Activated T-cell treated with anti-CD3 and anti-CD28 coated beads for 48 hours (primary cell): Measurements from ENCODE around the gene CDK6.

Source experiments
- DNase-seq: peaks from one replicate; pipeline ENCODE4 v3.0.0-alpha.2; 2020; ENCODE audit warnings: low read depth

Gene CDK6

GRCh38 chr7:92793656-92794205, 42.6 kb downstream of the CDK6 start:
- no peak for DNase-seq

GRCh38 chr7:92790992-92791391, 45.4 kb downstream of the CDK6 start:
- DNase-seq: no peak

DNA sequence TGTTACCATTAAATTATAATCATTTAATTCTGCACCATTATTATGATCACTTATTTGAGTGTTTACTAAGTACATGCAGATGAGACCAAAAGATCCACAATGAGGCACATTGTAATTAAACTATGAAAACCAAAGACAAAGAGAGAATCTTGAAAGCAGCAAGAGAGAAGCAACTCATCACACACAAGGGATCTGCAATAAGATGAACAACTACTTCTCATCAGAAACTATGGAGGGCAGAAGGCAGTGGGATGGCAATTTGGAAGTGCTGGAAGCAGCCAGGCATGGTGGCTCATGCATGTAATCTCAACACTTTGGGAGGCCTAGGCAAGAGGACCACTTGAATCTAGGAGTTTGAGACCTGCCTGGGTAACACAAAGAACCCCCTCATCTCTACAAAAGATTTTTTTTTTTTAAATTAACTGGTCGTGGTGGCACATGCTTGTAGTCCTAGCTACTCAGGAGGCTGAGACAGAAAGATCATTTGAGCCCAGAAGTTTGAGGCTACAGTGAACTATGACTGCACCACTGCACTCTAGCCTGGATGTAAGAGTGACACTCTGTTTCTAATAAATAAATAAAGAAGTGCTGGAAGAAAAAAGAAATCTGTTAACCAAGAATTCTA, 47.7 kb downstream of the CDK6 start:
- no peak for DNase-seq

GRCh38 chr7:92785923-92786322, 50.5 kb downstream of the CDK6 start:
- DNase-seq: no peak

DNA sequence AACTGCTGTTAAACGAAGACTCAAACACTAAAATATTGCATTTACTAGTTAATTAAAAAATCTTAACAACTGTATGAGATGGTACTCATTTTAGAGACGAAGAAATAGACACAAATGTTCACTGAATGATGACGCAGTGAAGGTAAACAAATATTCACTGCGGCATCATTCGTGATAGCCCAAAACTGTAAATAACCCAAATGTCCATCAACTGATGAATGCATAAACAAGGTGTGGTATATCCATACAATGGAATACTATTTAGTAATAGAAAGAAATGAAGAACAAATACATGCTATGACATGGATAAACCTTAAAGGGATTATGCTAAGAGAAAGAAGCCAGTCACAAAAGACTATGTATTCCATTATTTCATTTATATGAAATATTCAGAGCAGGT, 51.4 kb downstream of the CDK6 start:
- no peak for DNase-seq

- DNase-seq: no peak
Observed at GRCh38 chr7:92783260-92784201, 52.8 kb downstream of the CDK6 start.

DNA sequence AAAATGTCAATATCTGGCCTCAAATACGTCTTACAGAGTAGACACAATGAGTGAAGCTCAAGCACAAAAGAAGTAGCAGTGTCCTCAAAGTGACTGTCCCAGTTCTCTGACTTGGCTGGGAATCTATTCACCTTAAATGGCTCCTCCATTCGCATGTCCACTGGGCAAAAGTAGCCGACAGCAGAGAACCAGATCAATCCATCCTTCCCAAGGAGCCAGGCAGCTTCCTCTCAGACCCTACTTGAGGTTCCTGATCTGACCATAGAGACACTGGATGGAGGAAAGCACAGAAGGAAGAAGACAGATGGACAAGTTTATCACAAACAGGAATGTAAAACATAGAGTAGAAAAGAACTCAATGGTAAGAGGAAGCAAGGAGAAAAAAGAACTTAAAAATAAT, 53.5 kb downstream of the CDK6 start:
- no peak for DNase-seq

GRCh38 chr7:92782236-92782635, 54.1 kb downstream of the CDK6 start:
- no peak for DNase-seq

- DNase-seq: no peak
Observed at GRCh38 chr7:92781117-92781720, 55.2 kb downstream of the CDK6 start.

- DNase-seq: no peak
Observed at GRCh38 chr7:92778972-92779371, 57.4 kb downstream of the CDK6 start.

- DNase-seq: no peak
Observed at GRCh38 chr7:92777993-92778392, 58.4 kb downstream of the CDK6 start.

DNA sequence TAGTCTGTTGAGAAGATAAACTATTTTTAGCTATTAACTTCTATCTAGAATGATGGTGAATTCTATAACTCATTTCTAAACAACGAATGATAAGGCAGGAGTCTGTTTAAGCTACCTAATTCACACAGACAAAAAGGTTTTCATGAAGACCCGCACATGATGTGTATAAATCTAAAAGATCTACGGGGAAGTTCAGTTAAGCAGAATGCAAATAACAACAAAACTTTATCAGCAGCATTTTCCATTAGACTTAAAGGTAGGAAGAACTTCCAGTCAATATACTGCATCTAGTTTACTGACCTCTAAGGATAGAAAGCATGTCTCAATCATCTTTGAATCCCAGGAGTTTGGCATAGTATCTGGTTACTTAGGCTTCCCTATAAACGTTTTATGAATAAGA, 62.6 kb downstream of the CDK6 start:
- DNase-seq: no peak

- no peak for DNase-seq
Observed at GRCh38 chr7:92769844-92770243, 66.5 kb downstream of the CDK6 start.

DNA sequence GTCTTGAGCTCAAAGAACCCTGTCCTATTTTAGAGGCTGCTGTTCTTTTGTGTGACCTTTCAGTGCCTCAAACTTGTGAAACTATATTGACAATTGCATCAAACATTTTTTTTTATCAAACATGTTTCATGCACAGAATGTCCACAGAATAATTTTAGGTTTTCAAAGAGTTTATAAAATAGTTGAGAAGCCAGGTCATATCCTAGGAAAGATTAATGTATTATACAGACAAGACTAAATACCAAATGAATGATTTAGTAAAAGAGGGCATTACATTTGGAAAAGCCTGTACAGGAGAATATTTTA, 67.0 kb downstream of the CDK6 start:
- DNase-seq: no peak

- peak; percentile 18 for DNase-seq
Observed at GRCh38 chr7:92768501-92769393, 67.6 kb downstream of the CDK6 start.

GRCh38 chr7:92767437-92767836, 68.9 kb downstream of the CDK6 start:
- DNase-seq: no peak

GRCh38 chr7:92766461-92767003, 69.8 kb downstream of the CDK6 start:
- DNase-seq: no peak

GRCh38 chr7:92765725-92766124, 70.6 kb downstream of the CDK6 start:
- DNase-seq: no peak

- DNase-seq: no peak
Observed at GRCh38 chr7:92763636-92764423, 72.5 kb downstream of the CDK6 start.

DNA sequence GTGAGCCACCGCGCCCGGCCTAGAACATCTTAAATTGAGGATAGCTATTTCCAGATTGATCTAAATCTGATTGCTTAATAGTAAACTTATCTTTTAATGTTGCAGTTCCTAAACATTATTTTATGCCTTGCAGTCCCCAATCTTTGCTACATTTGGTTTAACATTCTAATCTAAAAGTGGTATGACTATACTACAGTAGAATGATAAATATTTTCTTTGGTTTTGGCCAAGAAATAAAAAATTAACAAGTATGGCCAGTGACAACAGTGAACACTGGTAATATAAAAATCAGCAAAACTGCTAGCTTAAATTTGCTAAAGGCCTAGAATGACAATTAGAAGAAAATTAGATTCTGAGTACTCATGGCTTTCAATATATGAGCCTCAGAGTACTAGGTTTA, 73.5 kb downstream of the CDK6 start:
- no peak for DNase-seq
